Measurements from ENCODE around the gene OR2K2. TPM values are rescaled to one million over a fixed set of nuclear protein-coding genes. Genes with fewer than 3 reads are reported as not detected.
"Not testable (repeated sequence)": the region's sequence is repeated elsewhere in the genome, so short reads cannot be mapped to it uniquely, and the experiment has no call there.

The OR2K2 gene
- total and polyA plus RNA-seq, 9 of the 15 experiments (the other 6 are each of a cell fraction or from before 2014, with no cell fraction given): not detected

DNA sequence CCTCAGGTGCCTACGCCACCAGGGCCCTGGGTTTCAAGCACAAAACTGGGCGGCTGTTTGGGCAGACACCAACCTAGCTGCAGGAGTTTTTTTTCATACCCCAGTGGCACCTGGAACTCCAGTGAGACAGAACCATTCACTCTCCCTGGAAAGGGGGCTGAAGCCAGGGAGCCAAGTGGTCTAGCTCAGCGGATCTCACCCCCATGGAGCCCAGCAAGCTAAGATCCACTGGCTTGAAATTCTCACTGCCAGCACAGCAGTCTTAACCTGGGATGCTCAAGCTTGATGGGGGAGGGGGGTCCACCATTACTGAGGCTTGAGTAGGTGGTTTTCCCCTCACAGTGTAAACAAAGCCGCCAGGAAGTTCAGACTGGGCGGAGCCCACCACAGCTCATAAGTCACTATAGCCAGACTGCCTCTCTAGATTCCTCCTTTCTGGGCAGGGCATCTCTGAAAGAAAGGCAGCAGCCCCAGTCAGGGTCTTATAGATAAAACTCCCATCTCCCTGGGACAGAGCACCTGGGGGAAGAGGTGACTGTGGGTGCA lies 4.4 kb upstream of the OR2K2 start:
- H4K20me1 ChIP-seq (replicated peaks; ENCODE audit: control insufficient read depth, insufficient read depth, low read length); POLR2A ChIA-PET; H3K27me3 ChIP-seq (ENCODE audit: control insufficient read depth in 2 of 2, insufficient read depth in 2 of 2, low read length in 2 of 2); H3K4me2 ChIP-seq (ENCODE audit: insufficient read depth, low read length); H3K9ac ChIP-seq (ENCODE audit: insufficient read depth in 1 of 2, low read depth in 2 of 2, low read length in 2 of 2); ATAC-seq; DNase-seq (ENCODE audit: extremely low read depth in 1 of 4, low spot score in 3 of 4); H3K9me3 ChIP-seq (replicated peaks; ENCODE audit: control insufficient read depth, insufficient read depth, low read depth, low read length); CTCF ChIA-PET (ENCODE audit: low intra/inter-chr PET ratio); intact Hi-C loops (cut with micrococcal nuclease); H3K9me1 ChIP-seq (ENCODE audit: control insufficient read depth, insufficient read depth, low read length); FAIRE-seq; H3K79me2 ChIP-seq (ENCODE audit: control insufficient read depth, insufficient read depth, low read length); H3K36me3 ChIP-seq (ENCODE audit: control insufficient read depth, insufficient read depth, low read length); H3K4me1 ChIP-seq (replicated peaks in 1 of 2; ENCODE audit: control insufficient read depth in 2 of 2, insufficient read depth in 2 of 2, low read length in 2 of 2); H2AFZ ChIP-seq (ENCODE audit: low read depth, low read length); H3K27ac ChIP-seq (ENCODE audit: extremely low read depth, low read depth, low read length); BruUV-seq (replicated peaks); in situ Hi-C loops (cut with MboI); H3K4me3 ChIP-seq: not testable (repeated sequence)
- TF ChIP-seq, protein P1, sequence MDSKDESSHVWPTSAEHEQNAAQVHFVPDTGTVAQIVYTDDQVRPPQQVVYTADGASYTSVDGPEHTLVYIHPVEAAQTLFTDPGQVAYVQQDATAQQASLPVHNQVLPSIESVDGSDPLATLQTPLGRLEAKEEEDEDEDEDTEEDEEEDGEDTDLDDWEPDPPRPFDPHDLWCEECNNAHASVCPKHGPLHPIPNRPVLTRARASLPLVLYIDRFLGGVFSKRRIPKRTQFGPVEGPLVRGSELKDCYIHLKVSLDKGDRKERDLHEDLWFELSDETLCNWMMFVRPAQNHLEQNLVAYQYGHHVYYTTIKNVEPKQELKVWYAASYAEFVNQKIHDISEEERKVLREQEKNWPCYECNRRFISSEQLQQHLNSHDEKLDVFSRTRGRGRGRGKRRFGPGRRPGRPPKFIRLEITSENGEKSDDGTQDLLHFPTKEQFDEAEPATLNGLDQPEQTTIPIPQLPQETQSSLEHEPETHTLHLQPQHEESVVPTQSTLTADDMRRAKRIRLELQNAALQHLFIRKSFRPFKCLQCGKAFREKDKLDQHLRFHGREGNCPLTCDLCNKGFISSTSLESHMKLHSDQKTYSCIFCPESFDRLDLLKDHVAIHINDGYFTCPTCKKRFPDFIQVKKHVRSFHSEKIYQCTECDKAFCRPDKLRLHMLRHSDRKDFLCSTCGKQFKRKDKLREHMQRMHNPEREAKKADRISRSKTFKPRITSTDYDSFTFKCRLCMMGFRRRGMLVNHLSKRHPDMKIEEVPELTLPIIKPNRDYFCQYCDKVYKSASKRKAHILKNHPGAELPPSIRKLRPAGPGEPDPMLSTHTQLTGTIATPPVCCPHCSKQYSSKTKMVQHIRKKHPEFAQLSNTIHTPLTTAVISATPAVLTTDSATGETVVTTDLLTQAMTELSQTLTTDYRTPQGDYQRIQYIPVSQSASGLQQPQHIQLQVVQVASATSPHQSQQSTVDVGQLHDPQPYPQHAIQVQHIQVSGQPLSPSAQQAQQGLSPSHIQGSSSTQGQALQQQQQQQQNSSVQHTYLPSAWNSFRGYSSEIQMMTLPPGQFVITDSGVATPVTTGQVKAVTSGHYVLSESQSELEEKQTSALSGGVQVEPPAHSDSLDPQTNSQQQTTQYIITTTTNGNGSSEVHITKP (IDR thresholded peaks at IDR 0.05; ENCODE audit: partially characterized antibody): peak; percentile 51
- 0% methylated on average over 4 of the region's 5 CpGs for WGBS (ENCODE audit: insufficient coverage, low coverage, missing lambda C conversion rate)

DNA sequence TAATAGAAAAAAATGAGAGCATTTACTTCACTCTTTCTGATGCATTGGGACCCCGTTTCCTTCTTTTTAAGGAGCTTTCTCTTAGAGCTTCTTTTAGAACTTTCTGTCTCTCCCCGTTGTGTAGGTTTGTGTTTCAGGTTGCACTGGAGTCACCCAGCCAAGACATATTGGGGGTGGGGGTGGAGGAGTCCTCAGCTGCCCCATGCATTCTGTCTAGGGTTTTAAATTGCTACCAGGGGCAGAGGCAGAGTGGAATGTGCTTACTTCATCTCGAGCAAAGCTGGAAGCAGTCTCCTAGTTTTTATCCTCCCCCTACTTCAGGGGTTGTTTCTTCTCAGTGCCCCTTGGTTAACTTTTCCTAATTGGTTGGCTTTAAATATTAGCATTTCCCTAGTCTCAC lies 9.4 kb downstream of the OR2K2 start:
- Histone ChIP-seq H3K4me3 (no peak overlapping the region), H3K4me2 (ENCODE audit: insufficient read depth, low read length) (no peak overlapping the region), H3K79me2 (ENCODE audit: control insufficient read depth, insufficient read depth, low read length) (no peaks in the 10 kb centered on the region), H3K9me3 (replicated peaks; ENCODE audit: control insufficient read depth, insufficient read depth, low read depth, low read length) (no peaks in the 10 kb centered on the region), H3K9me1 (ENCODE audit: control insufficient read depth, insufficient read depth, low read length) (no peaks in the 10 kb centered on the region), H3K9ac (ENCODE audit: insufficient read depth in 1 of 2, low read depth in 2 of 2, low read length in 2 of 2) (no peak overlapping the region), H2AFZ (ENCODE audit: low read depth, low read length) (no peak overlapping the region), H4K20me1 (replicated peaks; ENCODE audit: control insufficient read depth, insufficient read depth, low read length) (no peaks in the 10 kb centered on the region), H3K27ac (ENCODE audit: extremely low read depth, low read depth, low read length) (no peak overlapping the region), H3K27me3 (ENCODE audit: control insufficient read depth in 2 of 2, insufficient read depth in 2 of 2, low read length in 2 of 2) (no peaks in the 10 kb centered on the region), H3K36me3 (ENCODE audit: control insufficient read depth, insufficient read depth, low read length) (no peaks in the 10 kb centered on the region), H3K4me1 (replicated peaks in 1 of 2; ENCODE audit: control insufficient read depth in 2 of 2, insufficient read depth in 2 of 2, low read length in 2 of 2) (no peaks in the 10 kb centered on the region)
- 0% methylated on average over 3 of the region's 3 CpGs for WGBS (ENCODE audit: insufficient coverage, low coverage, missing lambda C conversion rate)
- intact Hi-C loops (cut with micrococcal nuclease) (no loop called here), in situ Hi-C loops (cut with MboI) (no loop called here)
- POLR2A ChIA-PET: no interaction called here
- CTCF ChIA-PET (ENCODE audit: low intra/inter-chr PET ratio): no interaction called here
- DNase-seq (ENCODE audit: extremely low read depth in 1 of 4, low spot score in 3 of 4): no peak
- FAIRE-seq: no peak
- BruUV-seq (replicated peaks): no TSS peak
- ATAC-seq: no peak
- TF ChIP-seq HMG20B (CRISPR knock-in tag; IDR thresholded peaks at IDR 0.05): no peak
- TF ChIP-seq, protein P2, sequence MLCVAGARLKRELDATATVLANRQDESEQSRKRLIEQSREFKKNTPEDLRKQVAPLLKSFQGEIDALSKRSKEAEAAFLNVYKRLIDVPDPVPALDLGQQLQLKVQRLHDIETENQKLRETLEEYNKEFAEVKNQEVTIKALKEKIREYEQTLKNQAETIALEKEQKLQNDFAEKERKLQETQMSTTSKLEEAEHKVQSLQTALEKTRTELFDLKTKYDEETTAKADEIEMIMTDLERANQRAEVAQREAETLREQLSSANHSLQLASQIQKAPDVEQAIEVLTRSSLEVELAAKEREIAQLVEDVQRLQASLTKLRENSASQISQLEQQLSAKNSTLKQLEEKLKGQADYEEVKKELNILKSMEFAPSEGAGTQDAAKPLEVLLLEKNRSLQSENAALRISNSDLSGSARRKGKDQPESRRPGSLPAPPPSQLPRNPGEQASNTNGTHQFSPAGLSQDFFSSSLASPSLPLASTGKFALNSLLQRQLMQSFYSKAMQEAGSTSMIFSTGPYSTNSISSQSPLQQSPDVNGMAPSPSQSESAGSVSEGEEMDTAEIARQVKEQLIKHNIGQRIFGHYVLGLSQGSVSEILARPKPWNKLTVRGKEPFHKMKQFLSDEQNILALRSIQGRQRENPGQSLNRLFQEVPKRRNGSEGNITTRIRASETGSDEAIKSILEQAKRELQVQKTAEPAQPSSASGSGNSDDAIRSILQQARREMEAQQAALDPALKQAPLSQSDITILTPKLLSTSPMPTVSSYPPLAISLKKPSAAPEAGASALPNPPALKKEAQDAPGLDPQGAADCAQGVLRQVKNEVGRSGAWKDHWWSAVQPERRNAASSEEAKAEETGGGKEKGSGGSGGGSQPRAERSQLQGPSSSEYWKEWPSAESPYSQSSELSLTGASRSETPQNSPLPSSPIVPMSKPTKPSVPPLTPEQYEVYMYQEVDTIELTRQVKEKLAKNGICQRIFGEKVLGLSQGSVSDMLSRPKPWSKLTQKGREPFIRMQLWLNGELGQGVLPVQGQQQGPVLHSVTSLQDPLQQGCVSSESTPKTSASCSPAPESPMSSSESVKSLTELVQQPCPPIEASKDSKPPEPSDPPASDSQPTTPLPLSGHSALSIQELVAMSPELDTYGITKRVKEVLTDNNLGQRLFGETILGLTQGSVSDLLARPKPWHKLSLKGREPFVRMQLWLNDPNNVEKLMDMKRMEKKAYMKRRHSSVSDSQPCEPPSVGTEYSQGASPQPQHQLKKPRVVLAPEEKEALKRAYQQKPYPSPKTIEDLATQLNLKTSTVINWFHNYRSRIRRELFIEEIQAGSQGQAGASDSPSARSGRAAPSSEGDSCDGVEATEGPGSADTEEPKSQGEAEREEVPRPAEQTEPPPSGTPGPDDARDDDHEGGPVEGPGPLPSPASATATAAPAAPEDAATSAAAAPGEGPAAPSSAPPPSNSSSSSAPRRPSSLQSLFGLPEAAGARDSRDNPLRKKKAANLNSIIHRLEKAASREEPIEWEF (CRISPR knock-in tag; IDR thresholded peaks at IDR 0.05): no peak
- TF ChIP-seq, protein P3, sequence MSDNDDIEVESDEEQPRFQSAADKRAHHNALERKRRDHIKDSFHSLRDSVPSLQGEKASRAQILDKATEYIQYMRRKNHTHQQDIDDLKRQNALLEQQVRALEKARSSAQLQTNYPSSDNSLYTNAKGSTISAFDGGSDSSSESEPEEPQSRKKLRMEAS (CRISPR knock-in tag; IDR thresholded peaks at IDR 0.05): no peak

Measured in K562 (cell line).